ENCODE data around the gene EZR.

The EZR gene

GRCh38 chr6:158783851-158784250 lies 35.3 kb downstream of the EZR start:
- no peak for DNase-seq (ENCODE audit: extremely low spot score)
- CTCF ChIA-PET, result interaction anchor here (1.4 to 1.8 kb wide), 3 partner anchors 10 to 189 kb away, joined by 4 to 7 read pairs (median 4); no protein-coding TSS in a partner anchor
- no peak for TF ChIP-seq CTCF (IDR thresholded peaks at IDR 0.05; ENCODE audit: control extremely low read depth, extremely low read depth, low read depth, missing control alignments)
- POLR2A ChIA-PET, result no interaction called here

- CTCF ChIA-PET, result interaction anchor here (1.3 to 4.9 kb wide), 3 partner anchors 9 to 64 kb away, joined by 4 to 23 read pairs (median 8); no protein-coding TSS in a partner anchor
- DNase-seq (ENCODE audit: extremely low spot score), result no peak
- no peak for TF ChIP-seq CTCF (IDR thresholded peaks at IDR 0.05; ENCODE audit: control extremely low read depth, extremely low read depth, low read depth, missing control alignments)
- POLR2A ChIA-PET, result no interaction called here
Measured at GRCh38 chr6:158783167-158783450, 36.1 kb downstream of the EZR start.

- ChIA-PET CTCF (interaction anchor here (1.2 to 4.9 kb wide), 5 partner anchors 10 to 176 kb away, joined by 3 to 23 read pairs (median 4); no protein-coding TSS in a partner anchor), POLR2A (no interaction called here)
- TF ChIP-seq CTCF (IDR thresholded peaks at IDR 0.05; ENCODE audit: control extremely low read depth, extremely low read depth, low read depth, missing control alignments), result no peak
- DNase-seq (ENCODE audit: extremely low spot score), result no peak
Measured at GRCh38 chr6:158782432-158783166, 36.6 kb downstream of the EZR start.

- ChIA-PET CTCF (interaction anchor here (1.2 to 4.9 kb wide), 7 partner anchors 11 to 177 kb away, joined by 3 to 23 read pairs (median 4); no protein-coding TSS in a partner anchor), POLR2A (no interaction called here)
- no peak for TF ChIP-seq CTCF (IDR thresholded peaks at IDR 0.05; ENCODE audit: control extremely low read depth, extremely low read depth, low read depth, missing control alignments)
- DNase-seq (ENCODE audit: extremely low spot score), result no peak
Measured at GRCh38 chr6:158781692-158782373, 37.3 kb downstream of the EZR start.

- ChIA-PET CTCF (interaction anchor here (0.8 to 4.9 kb wide), 7 partner anchors 8 to 178 kb away, joined by 3 to 23 read pairs (median 3); no protein-coding TSS in a partner anchor), POLR2A (interaction anchor here (0.5 kb wide), 1 partner anchor 327 kb away, joined by 3 read pairs; no protein-coding TSS in a partner anchor)
- no peak for DNase-seq (ENCODE audit: extremely low spot score)
- TF ChIP-seq CTCF (IDR thresholded peaks at IDR 0.05; ENCODE audit: control extremely low read depth, extremely low read depth, low read depth, missing control alignments), result no peak
Measured at GRCh38 chr6:158780988-158781691, 38.0 kb downstream of the EZR start.

- POLR2A ChIA-PET, result interaction anchor here (0.5 kb wide), 1 partner anchor 327 kb away, joined by 3 read pairs; no protein-coding TSS in a partner anchor
Measured at GRCh38 chr6:158780246-158780884, 38.8 kb downstream of the EZR start.

More at GRCh38 chr6:158780246-158780884, 38.8 kb downstream of the EZR start:
- no peak for TF ChIP-seq CTCF (IDR thresholded peaks at IDR 0.05; ENCODE audit: control extremely low read depth, extremely low read depth, low read depth, missing control alignments)
- DNase-seq (ENCODE audit: extremely low spot score), result no peak
- CTCF ChIA-PET, result interaction anchor here (0.8 to 4.9 kb wide), 5 partner anchors 9 to 76 kb away, joined by 3 to 23 read pairs (median 3); no protein-coding TSS in a partner anchor
